ENCODE results near the gene PDCD10.

DNA sequence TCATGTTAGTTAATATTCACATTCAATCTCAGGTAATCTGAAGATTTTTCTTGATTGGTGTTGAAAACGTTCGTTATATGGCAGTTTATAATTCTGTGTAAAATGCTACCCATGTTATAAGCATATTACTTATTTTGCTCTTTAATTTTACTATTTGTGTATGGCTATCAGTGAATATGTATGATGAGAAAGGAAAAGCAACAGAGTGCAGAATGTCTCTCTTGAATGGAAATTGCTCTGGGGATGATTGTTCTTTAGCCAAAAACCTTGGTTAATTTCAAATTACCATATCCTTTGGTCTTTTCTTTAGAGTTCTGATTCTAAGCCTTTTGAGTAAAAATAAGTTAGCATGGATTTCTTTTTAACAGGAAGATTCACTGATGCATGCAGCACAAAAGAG, 3.3 kb upstream of the PDCD10 start:
- TF ChIP-seq CTCF (IDR thresholded peaks at IDR 0.05) (no peak), EZH2 (IDR thresholded peaks at IDR 0.05; ENCODE audit: borderline replicate concordance, insufficient read depth, low read depth, low read length, poor library complexity, severe bottlenecking) (no peak)
